Kidney capillary endothelial cell (primary cell): ENCODE data around the gene GAS2.
A peak's percentile ranks its signal among the peaks of the same experiment; 100 is the strongest.

Source experiments
- DNase-seq: peaks from one replicate; pipeline ENCODE4 v3.0.0-alpha.2; 2018; ENCODE audit warnings: low spot score

Gene GAS2

GRCh38 chr11:22728600-22729389 is 62.4 kb downstream of the GAS2 start:
- DNase-seq, result peak; percentile 36

- no peak for DNase-seq
These were observed 63.9 kb downstream of the GAS2 start for GRCh38 chr11:22730319-22730718.

- no peak for DNase-seq
These were observed 66.2 kb downstream of the GAS2 start for GRCh38 chr11:22732588-22732987.

- DNase-seq, result no peak
These were observed 67.3 kb downstream of the GAS2 start for GRCh38 chr11:22733475-22734248.

GRCh38 chr11:22734628-22735345 is 68.4 kb downstream of the GAS2 start:
- DNase-seq, result no peak

GRCh38 chr11:22742157-22742613 is 75.8 kb downstream of the GAS2 start:
- no peak for DNase-seq

- DNase-seq, result no peak
These were observed 83.1 kb downstream of the GAS2 start for GRCh38 chr11:22749536-22749935.

- DNase-seq, result no peak
These were observed 86.5 kb downstream of the GAS2 start for GRCh38 chr11:22752908-22753310.

GRCh38 chr11:22753416-22753815 is 87.0 kb downstream of the GAS2 start:
- DNase-seq, result no peak

- DNase-seq, result no peak
These were observed 94.7 kb downstream of the GAS2 start for GRCh38 chr11:22761066-22761465.

- DNase-seq, result no peak
These were observed 96.8 kb downstream of the GAS2 start for GRCh38 chr11:22763166-22763565.

- DNase-seq, result no peak
These were observed 98.3 kb downstream of the GAS2 start for GRCh38 chr11:22764735-22765134.

GRCh38 chr11:22768281-22768680 is 101.9 kb downstream of the GAS2 start:
- no peak for DNase-seq

GRCh38 chr11:22769081-22769480 is 102.7 kb downstream of the GAS2 start:
- DNase-seq, result no peak

GRCh38 chr11:22774716-22775115 is 108.3 kb downstream of the GAS2 start:
- DNase-seq, result no peak

- no peak for DNase-seq
These were observed 108.8 kb downstream of the GAS2 start for GRCh38 chr11:22775248-22775647.

- no peak for DNase-seq
These were observed 112.2 kb downstream of the GAS2 start for GRCh38 chr11:22778642-22779041.

GRCh38 chr11:22779850-22780249 is 113.4 kb downstream of the GAS2 start:
- no peak for DNase-seq

- DNase-seq, result no peak
These were observed 114.7 kb downstream of the GAS2 start for GRCh38 chr11:22780952-22781593.

GRCh38 chr11:22785251-22785650 is 118.8 kb downstream of the GAS2 start:
- DNase-seq, result peak; percentile 87

GRCh38 chr11:22786475-22786874 is 120.1 kb downstream of the GAS2 start:
- no peak for DNase-seq

- DNase-seq, result no peak
These were observed 120.6 kb downstream of the GAS2 start for GRCh38 chr11:22787055-22787454.
